Breast epithelium (tissue), 3 donors: ENCODE data around the gene P2RX2.

ENCODE experiments used
- CTCF ChIP-seq, 3 donors: fragments of 450-650 bp; IDR thresholded peaks; one replicate each; pipeline ENCODE4 v1.5.1; 2016 to 2017; ENCODE audit warnings: antibody characterized with exemption in 3 of 3, mild to moderate bottlenecking in 3 of 3, moderate library complexity in 3 of 3
- POLR2A ChIP-seq: fragments of 450-650 bp; IDR thresholded peaks from one replicate; pipeline ENCODE4 v1.6.1; 2016; ENCODE audit warnings: antibody characterized with exemption, mild to moderate bottlenecking, moderate library complexity
- POLR2AphosphoS5 ChIP-seq, 3 donors: sonication (generic); formaldehyde crosslinking; IDR thresholded peaks; one replicate each; pipeline ENCODE4 v1.6.1; 2017; ENCODE audit warnings: antibody characterized with exemption in 3 of 3

- TF ChIP-seq CTCF (IDR thresholded peaks at IDR 0.05), result no peak
- no peak for TF ChIP-seq POLR2A
- TF ChIP-seq POLR2AphosphoS5 (IDR thresholded peaks at IDR 0.05), result no peak
Observed at GRCh38 chr12:132576701-132577100, 41.9 kb upstream of the P2RX2 start.
